ENCODE data around the gene GSX2.

- TF ChIP-seq GATA2 (CRISPR knock-in tag; IDR thresholded peaks at IDR 0.05) (no peak), SMC3 (IDR thresholded peaks at IDR 0.05; ENCODE audit: low read depth, low read length) (no peak), ELF1 (IDR thresholded peaks at IDR 0.05) (no peak), CTCF (IDR thresholded peaks at IDR 0.05) (no peak), NRF1 (IDR thresholded peaks at IDR 0.05; ENCODE audit: low read depth, low read length) (no peak), POLR2AphosphoS5 (IDR thresholded peaks at IDR 0.05; ENCODE audit: low read depth, low read length) (no peak), FOXM1 (IDR thresholded peaks at IDR 0.05; ENCODE audit: low read depth) (no peak), YY1 (IDR thresholded peaks at IDR 0.05; ENCODE audit: low read depth) (no peak), RAD21 (IDR thresholded peaks at IDR 0.05; ENCODE audit: low read length) (no peak), REST (IDR thresholded peaks at IDR 0.05; ENCODE audit: low read depth, low read length) (no peak), NFIC (IDR thresholded peaks at IDR 0.05; ENCODE audit: borderline replicate concordance) (peak; percentile 68), RFX5 (IDR thresholded peaks at IDR 0.05; ENCODE audit: low read length) (no peak)
- TF ChIP-seq, protein P1, sequence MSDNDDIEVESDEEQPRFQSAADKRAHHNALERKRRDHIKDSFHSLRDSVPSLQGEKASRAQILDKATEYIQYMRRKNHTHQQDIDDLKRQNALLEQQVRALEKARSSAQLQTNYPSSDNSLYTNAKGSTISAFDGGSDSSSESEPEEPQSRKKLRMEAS (IDR thresholded peaks at IDR 0.05; ENCODE audit: low read depth): no peak
Observed at GRCh38 chr4:54085284-54085683, 14.7 kb upstream of the GSX2 start.
